ENCODE results near the gene MRPS2.
"Not testable (repeated sequence)": the region's sequence is repeated elsewhere in the genome, so short reads cannot be mapped to it uniquely, and the experiment has no call there.

DNA sequence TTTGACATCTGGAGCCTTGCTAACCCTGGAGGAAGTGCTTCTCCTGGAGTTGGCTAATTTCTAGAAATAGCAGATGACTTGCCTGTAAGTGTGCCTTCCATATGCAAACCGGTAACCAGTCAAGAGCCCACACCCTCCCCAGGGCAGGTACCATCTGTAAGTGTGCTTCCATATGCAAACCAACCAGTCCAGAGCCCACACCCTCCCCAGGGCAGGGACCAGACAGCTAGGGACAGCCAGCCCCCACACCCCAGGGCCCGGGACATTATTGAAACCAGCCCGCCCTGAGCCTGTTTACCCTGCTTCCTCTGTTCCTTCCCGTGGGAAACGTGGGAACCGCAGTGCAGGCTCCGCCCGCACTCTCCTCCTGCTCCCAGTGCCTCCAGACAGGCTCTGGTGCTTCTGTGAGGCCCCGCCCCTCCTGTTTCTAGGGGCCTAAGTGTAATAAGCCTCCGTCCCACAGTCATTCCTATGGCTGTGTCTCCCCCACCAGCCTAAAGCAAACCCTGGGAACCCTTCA is 33.8 kb downstream of the MRPS2 start:
- TF ChIP-seq, protein P1, sequence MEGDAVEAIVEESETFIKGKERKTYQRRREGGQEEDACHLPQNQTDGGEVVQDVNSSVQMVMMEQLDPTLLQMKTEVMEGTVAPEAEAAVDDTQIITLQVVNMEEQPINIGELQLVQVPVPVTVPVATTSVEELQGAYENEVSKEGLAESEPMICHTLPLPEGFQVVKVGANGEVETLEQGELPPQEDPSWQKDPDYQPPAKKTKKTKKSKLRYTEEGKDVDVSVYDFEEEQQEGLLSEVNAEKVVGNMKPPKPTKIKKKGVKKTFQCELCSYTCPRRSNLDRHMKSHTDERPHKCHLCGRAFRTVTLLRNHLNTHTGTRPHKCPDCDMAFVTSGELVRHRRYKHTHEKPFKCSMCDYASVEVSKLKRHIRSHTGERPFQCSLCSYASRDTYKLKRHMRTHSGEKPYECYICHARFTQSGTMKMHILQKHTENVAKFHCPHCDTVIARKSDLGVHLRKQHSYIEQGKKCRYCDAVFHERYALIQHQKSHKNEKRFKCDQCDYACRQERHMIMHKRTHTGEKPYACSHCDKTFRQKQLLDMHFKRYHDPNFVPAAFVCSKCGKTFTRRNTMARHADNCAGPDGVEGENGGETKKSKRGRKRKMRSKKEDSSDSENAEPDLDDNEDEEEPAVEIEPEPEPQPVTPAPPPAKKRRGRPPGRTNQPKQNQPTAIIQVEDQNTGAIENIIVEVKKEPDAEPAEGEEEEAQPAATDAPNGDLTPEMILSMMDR (IDR thresholded peaks at IDR 0.05) = not testable (repeated sequence)
- not testable (repeated sequence) for TF ChIP-seq ZFX (IDR thresholded peaks at IDR 0.05; ENCODE audit: borderline replicate concordance)
